Measurements from ENCODE around the gene SH3TC1.

Gene SH3TC1

GRCh38 chr4:8177956-8178355 lies 21.1 kb upstream of the SH3TC1 start:
- Histone ChIP-seq H3K4me3 (ENCODE audit: low read depth in 1 of 2, low read length in 1 of 2) (no peak overlapping the region), H3K4me1 (ENCODE audit: control insufficient read depth in 1 of 2, insufficient read depth in 1 of 2, low read depth in 1 of 2, low read length in 1 of 2) (no peaks in the 10 kb centered on the region), H3K27me3 (no peaks in the 10 kb centered on the region), H3K36me3 (no peaks in the 10 kb centered on the region), H3K27ac (no peak overlapping the region), H3K9me3 (no peaks in the 10 kb centered on the region)
- no peak for TF ChIP-seq CTCF (IDR thresholded peaks at IDR 0.05)

GRCh38 chr4:8179074-8179473 lies 20.0 kb upstream of the SH3TC1 start:
- Histone ChIP-seq H3K4me1 (ENCODE audit: control insufficient read depth in 1 of 2, insufficient read depth in 1 of 2, low read depth in 1 of 2, low read length in 1 of 2) (no peaks in the 10 kb centered on the region), H3K9me3 (no peaks in the 10 kb centered on the region), H3K4me3 (ENCODE audit: low read depth in 1 of 2, low read length in 1 of 2) (no peak overlapping the region), H3K36me3 (no peaks in the 10 kb centered on the region), H3K27me3 (no peaks in the 10 kb centered on the region), H3K27ac (no peak overlapping the region)
- no peak for TF ChIP-seq CTCF (IDR thresholded peaks at IDR 0.05)

- no peaks in the 10 kb centered on the region for H3K27me3 ChIP-seq
- H3K9me3 ChIP-seq = no peaks in the 10 kb centered on the region
- no peaks in the 10 kb centered on the region for H3K4me1 ChIP-seq (ENCODE audit: control insufficient read depth in 1 of 2, insufficient read depth in 1 of 2, low read depth in 1 of 2, low read length in 1 of 2)
- H3K27ac ChIP-seq = no peak overlapping the region
- H3K36me3 ChIP-seq = no peaks in the 10 kb centered on the region
- no peak for TF ChIP-seq CTCF (IDR thresholded peaks at IDR 0.05)
- no peak overlapping the region for H3K4me3 ChIP-seq (ENCODE audit: low read depth in 1 of 2, low read length in 1 of 2)
These were observed 19.3 kb upstream of the SH3TC1 start for GRCh38 chr4:8179771-8180170.

- TF ChIP-seq CTCF (IDR thresholded peaks at IDR 0.05) = no peak
- Histone ChIP-seq H3K4me3 (ENCODE audit: low read depth in 1 of 2, low read length in 1 of 2) (no peak overlapping the region), H3K27me3 (no peaks in the 10 kb centered on the region)
These were observed 18.6 kb upstream of the SH3TC1 start for GRCh38 chr4:8180310-8181093.

GRCh38 chr4:8181119-8181518 lies 18.0 kb upstream of the SH3TC1 start:
- Histone ChIP-seq H3K27me3 (no peaks in the 10 kb centered on the region), H3K4me1 (ENCODE audit: control insufficient read depth in 1 of 2, insufficient read depth in 1 of 2, low read depth in 1 of 2, low read length in 1 of 2) (no peaks in the 10 kb centered on the region), H3K4me3 (ENCODE audit: low read depth in 1 of 2, low read length in 1 of 2) (no peak overlapping the region), H3K36me3 (no peaks in the 10 kb centered on the region), H3K27ac (no peak overlapping the region), H3K9me3 (no peaks in the 10 kb centered on the region)
- TF ChIP-seq CTCF (IDR thresholded peaks at IDR 0.05) = no peak

More at GRCh38 chr4:8180310-8181093, 18.6 kb upstream of the SH3TC1 start:
- H3K36me3 ChIP-seq = no peaks in the 10 kb centered on the region
- no peaks in the 10 kb centered on the region for H3K9me3 ChIP-seq
- no peak overlapping the region for H3K27ac ChIP-seq
- no peaks in the 10 kb centered on the region for H3K4me1 ChIP-seq (ENCODE audit: control insufficient read depth in 1 of 2, insufficient read depth in 1 of 2, low read depth in 1 of 2, low read length in 1 of 2)
